NCI-H526 (cell line): ENCODE data around the gene TXNDC11.
"Not testable (repeated sequence)": the region's sequence is repeated elsewhere in the genome, so short reads cannot be mapped to it uniquely, and the experiment has no call there.

ENCODE experiments used
- DNase-seq, 2 experiments: peaks; one replicate each; lab custom pipeline; 2025; lab: John Stamatoyannopoulos, UW

Gene TXNDC11, protein sequence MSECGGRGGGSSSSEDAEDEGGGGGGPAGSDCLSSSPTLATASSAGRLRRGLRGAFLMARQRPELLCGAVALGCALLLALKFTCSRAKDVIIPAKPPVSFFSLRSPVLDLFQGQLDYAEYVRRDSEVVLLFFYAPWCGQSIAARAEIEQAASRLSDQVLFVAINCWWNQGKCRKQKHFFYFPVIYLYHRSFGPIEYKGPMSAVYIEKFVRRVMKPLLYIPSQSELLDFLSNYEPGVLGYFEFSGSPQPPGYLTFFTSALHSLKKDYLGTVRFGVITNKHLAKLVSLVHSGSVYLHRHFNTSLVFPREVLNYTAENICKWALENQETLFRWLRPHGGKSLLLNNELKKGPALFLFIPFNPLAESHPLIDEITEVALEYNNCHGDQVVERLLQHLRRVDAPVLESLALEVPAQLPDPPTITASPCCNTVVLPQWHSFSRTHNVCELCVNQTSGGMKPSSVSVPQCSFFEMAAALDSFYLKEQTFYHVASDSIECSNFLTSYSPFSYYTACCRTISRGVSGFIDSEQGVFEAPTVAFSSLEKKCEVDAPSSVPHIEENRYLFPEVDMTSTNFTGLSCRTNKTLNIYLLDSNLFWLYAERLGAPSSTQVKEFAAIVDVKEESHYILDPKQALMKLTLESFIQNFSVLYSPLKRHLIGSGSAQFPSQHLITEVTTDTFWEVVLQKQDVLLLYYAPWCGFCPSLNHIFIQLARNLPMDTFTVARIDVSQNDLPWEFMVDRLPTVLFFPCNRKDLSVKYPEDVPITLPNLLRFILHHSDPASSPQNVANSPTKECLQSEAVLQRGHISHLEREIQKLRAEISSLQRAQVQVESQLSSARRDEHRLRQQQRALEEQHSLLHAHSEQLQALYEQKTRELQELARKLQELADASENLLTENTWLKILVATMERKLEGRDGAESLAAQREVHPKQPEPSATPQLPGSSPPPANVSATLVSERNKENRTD

DNA sequence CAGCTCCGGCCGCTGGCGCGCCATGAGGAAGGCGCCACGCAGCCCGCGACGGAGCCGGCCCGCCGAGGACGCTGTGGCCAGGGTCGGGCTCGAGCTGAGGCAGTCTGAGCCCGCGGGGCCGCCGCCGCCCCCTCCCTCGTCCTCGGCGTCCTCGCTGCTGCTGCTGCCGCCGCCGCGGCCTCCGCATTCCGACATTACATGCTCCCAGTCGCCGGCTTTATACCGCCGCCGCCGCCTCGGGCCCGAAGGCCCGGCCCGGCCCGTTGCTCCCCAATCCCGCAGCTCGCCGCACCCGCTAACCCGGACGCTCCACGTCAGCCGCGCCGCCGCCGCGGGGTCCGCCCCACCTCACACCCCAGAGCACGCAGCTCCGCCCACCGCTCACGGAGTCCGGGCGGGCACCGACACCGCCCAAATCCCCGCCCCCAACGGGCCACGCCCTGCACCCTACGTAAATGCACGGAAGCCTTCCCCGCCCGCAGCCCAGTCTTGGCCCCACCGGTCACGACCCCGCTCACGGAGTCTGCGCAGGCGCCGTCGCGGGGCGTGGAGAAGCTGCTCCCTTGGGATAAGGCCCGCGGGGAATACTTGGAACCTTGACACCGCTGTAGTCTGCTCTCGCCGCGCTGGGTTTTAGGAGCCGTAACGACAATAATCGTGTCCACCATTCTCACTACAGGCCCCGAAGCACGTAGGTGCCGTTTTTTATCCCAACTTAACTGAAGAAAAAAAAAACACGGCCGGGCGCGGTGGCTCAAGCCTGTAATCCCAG, at the start of gene TXNDC11:
TXNDC11 (minus strand) TSS at position 322 of the 772 bp plus-strand sequence; CDS start at position 195, 127 bp downstream.
- peak; percentile 93 to 99 for DNase-seq

DNA sequence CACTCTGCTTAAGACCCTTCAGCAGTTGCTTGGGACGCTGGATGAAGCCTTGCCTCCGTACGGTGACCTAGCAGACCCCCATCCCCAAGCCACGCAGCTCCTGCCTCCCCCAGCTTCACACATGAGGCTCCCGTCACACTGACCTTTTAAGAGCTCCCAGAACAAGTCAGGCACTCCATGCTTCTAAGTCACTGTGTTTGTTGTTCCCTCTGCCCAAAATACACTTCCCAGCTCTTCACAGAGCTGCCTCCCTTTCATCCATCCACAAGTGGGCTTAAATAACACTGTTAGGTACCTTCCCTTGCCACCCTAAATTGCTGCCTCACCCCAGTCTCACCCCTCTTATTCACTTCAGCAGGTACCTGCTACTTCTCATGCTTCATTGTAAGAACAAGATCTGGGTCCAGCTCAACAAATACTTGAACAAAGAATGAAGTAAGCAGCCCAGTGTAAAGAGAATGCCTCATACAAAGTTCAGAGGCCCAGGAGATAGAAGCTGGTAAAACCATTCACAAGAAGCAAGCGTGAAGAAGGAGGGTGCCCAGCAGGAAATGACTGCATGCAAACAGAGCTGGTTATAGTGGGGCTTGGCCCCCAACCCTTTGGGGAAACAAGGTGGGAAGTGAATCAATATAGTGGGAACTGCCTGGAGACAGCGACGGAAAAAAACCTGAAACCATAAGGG, 48.6 kb upstream of the TXNDC11 start:
- no peak for DNase-seq

DNA sequence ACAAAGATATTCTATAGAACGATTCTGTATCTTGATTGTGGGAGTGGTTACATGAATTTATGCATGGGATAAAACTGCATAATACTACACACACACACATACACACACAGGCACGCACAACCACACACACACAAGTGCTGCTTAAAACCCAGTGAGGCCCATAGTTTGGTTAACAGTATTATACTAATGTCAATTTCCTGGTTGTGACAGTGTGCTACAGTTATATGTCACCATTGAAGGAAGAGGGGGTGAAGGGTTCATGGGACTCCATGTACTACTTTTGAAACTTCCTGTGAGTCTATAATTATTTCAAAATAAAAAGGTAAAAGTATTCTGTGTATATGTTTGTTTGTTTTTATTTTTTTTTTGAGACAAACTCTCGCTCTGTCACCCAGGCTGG, 46.3 kb upstream of the TXNDC11 start:
- DNase-seq, result no peak

DNA sequence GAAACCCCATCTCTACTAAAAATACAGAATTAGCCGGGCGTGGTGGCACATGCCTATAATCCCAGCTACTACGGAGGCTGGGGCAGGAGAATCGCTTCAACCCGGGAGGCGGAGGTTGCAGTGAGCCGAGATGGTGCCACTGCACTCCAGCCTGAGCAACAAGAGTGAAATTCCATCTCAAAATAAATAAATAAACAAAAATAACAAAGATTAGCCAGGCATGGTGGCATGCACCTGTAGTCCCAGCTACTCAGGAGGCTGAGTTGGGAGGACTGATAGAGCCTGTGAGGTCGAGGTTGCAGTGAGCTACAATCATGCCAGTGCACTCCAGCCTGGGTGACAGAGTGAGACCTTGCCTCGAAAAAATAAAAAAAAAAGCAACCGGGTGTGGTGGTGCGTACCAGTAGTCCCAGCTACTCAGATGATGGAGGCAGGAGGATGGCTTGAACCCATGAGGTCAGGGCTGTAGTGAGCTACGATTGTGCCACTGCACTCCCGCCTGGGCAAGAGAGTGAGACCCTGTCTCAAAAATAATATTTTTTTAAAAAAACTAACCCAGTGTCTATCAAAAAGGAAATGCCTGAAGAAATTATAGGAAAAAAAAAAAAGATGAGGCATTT, 42.4 kb upstream of the TXNDC11 start:
- not testable (repeated sequence) for DNase-seq

DNA sequence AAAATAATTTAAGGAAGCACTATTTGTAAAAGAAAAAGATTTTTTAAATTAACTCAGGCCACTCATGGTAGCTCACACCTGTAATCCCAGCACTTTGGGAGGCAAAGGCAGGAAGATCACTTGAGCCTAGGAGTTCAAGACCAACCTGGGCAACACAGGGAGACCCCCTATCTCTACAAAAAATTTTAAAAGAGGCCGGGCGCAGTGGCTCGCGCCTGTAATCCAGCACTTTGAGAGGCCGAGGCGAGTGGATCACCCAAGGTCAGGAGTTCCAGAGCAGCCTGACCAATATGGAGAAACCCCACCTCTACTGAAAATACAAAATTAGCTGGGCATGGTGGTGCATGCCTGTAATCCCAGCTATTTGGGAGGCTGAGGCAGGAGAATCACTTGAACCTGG, 41.7 kb upstream of the TXNDC11 start:
- DNase-seq, result not testable (repeated sequence)

DNA sequence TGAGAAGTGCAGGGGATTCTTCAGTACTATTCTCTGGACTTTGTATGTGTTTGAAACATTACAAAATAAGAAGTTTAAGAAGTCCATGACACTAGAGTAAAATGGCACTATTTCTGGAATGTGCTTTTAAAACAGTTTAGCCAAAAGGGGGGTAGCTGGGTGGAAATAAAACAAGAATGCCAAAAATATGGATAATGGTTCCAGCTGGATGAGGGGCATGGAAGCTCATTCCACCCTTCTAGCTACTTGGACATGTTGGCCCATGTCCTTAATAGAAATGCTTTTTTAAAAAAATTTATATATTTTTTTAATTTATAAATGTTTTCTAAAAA, 41.3 kb upstream of the TXNDC11 start:
- no peak for DNase-seq

DNA sequence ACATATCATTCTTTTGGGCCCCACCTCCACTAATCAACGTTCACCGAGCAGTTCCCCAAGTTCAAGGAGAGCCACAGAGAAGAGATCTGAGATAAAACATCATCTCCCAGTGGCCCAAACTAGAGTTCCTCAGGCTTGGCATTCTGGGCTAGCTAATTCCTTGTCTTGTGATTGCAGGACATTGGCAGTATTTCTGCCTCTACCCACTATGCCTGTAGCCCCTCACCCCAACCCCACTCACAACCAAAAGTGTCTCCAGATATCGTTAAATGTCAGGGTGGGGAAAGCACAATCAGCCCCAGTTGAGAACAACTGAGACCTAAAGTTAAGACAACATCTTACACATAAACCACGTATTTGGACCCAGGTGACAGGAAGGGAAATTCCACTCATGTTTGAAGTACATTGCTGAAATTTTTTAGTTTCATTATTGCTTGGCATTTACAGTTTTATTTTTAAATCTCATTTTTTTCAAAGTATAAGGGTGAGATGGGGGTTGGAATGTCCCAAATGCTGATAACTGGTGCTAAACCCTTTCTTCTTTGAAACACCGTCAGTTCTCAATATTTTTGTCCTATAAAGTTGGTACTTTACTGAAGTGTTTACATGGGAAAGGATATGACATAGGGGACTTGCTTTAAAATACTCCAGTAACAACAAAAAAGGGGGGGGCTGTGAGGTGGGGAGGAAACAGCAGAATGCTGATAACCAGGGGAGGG, 40.8 kb upstream of the TXNDC11 start:
- DNase-seq, result no peak

DNA sequence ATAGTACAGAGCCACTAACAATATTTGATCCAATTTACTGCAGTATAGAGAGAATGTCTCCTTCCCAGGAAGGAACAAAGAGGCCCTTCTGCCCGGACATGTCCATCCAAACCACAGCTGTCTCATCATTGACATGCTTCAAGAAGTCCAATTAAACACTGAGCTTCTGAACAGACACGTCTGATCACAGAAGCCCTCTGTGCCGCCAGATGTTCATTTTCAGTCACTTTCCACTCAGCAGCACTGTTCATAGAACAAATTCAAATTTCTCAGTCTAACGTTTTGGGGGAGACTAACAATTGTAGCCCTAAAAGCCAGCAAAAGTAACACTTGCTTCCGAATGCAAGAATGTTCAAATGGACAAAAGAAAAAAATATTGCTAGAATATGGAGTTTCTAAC, 39.1 kb upstream of the TXNDC11 start:
- peak; percentile 69 to 71 for DNase-seq

DNA sequence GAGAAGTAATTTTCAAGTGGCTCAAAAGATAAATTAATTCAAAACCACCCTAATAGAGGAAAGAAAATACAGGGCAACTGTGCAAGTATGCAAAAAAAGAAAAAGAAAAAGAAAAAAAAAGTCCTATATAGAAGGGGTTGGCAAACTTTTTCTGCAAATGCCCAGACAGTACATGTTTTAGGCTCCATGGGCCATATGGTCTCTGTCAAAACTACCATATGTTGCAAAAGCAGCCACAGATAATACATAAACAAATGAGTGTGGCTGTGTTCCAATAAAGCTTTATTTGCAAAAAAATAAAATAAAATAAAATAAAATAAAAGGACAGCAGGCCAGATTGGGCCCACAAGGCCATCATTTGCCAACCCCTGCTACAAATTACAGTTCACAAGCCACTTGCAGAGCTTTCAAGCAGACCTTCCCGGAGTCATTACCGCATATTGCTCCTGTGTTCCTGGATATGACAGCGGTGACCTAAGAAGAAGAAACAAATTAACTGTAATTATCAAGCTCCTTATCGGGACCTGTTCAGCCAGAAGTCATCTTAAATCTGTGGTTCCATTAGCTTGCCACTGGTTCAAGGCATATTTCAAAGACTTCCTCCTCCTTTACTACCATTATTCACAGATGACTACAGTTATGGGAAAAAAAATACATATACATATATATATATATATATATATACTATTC, 38.5 kb upstream of the TXNDC11 start:
- no peak for DNase-seq

DNA sequence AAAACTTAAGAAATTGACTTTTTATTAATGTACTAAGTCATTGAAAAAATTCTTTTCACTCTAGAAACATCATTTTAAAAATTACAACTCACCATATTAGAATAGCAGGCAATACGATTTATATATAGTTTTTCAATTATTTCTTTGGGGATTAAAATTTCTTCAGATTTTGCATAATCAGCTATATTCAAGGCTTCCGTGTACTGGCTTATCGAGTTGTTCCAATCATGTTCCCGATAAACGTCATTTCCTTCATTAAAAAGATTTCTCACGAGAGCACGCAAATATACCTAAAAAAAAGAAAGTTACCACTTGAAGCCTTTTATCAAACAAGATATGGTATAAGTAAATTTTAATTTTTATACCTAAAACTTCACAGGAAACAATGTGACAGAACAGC, 36.4 kb upstream of the TXNDC11 start:
- no peak for DNase-seq

DNA sequence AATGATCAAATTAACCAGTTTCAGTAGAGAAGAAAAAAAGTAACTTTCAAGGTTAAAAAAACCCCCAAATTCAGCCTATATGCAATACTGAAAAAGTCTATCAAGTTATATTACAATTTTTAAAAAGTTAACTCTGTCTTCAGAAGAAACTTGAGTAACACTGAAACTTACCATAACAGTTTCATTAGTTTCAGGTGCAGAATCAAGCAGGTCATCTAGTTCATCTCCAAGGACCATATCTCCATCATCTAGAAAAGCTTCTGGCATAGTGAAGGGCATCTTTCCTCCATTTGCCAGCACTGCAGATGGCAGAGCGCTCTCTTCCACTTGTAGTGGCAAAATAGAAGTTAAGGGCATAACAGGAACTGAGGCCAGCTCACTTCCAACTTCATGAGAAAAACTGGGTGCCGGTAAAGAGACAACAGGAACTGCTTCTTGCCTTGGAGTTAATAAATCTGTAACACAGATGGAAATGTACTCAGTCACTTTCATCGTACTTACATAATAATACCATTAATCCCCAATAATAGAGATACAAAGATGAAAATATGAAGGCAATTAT, 31.5 kb upstream of the TXNDC11 start:
- no peak for DNase-seq

DNA sequence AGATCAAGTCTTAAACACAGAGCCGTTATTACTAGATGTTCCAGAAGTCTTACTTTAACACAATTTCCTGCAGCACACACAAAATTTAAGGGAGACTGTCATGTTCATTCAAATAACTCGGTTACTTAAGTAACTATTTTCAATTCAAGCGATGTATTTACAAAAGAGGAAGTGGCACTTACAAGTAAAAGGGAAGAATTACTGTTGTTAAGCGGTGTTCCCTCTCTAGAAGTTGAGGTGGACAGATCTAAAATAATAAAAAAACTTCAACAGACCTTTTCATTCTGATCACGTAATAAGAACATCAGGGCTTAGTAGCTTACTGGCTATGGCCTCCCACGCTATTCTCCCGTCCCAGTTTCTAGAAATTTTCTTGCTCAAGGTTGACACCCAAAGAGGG, 26.2 kb upstream of the TXNDC11 start:
- no peak for DNase-seq

DNA sequence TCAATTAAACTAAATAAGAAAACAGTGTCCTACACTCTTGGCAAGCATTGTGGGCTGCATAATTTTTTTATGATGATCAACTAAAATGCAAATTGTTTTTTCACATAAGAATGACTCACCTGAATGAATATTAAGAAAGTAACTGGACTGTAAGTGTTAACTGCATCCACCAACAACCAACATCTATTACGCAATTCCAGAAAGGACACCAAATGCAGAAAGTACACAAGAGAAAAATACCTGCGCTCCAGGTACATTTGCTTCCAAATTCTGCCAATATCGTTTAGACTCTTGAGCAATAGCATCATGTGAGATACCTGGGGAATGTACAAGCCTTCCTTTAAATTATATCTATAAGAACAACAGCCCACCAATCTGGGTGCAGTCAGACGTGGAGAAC, 19.8 kb upstream of the TXNDC11 start:
- no peak for DNase-seq

DNA sequence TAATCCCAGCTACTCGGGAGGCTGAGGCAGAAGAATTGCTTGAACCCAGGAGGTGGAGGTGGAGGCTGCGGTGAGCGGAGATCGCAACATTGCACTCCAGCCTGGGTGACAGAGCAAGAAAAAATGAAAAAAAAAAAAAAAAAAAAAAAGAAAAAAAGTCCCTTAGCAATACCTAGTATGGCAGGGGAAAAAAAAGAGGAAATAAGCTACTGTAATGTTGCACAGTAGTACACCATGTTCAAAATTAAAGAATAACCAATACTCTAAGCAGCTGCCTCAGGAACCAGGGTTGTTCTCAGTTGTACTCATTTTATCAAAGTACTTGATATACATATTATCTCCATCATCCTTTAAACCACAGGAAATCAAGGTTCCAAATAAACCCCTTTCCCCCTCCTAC, 17.3 kb upstream of the TXNDC11 start:
- DNase-seq, result no peak

DNA sequence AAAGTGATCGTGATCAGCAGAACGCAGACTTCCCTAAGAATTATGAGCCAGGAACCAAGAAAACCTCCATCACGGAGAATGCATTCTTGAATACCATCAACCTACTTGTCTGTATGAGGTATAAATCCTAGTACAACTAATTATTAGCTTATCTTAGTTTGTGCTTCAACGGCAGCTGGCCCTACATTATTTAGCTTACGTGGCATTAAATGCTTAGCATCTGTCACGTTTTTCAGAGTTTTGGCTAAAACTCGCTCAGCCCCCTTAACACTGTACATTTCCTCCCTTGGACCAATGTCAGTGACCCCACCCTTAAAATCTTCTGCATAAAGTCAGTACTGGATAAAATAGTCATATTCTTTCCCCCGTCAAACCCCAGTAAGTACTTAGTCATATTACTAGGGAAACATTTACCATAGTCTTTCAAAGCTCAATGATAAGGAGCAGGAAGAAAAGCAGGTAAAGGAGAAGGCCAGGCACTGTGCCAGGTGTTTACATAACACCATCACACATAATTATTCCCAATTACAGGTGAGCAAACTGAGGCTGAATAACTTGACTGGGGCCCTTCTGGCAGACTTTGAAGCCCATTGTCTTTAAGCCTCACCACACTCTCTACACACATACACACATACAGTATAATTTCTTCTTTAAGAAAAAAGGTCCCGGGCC, 16.6 kb upstream of the TXNDC11 start:
- no peak for DNase-seq

DNA sequence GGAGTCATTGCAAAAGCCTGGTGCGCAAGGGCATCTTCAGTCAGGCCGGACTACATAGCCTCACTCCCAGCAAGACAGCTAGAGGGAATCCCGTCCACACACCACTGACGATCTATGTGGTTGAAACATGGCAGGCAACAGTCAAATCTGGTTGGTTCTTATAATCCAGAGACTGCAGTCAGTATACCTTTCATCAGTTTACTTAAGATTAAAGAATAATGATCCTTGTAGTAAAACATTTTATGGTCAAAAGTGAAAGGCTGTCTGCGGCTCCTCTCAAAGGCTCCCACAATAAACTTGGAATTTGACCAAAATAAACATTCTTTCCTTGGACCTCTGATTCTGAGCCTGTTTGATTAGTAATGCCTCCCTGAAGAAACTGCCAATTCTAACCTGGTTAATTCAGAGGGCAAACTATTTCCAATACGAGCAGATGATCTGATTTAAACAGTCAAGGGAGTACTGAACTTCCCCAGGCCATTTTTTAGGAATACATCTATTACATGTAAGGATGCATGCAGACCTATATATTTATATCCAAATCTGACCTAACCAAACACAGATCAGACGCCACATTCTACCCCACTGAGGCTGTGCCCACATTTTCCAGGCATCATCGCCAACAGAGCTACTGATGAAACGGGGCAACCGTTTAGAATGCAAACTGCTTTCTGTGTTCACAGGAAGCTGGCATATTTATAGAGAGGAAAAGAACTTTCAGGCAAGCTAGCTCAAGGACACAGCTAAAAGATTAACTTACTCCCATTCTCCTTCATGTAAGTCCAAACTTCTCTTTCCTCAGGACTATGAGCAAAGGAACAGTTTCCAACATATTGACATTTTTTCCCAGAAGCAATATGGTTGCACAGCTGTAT, 15.3 kb upstream of the TXNDC11 start:
- no peak for DNase-seq

DNA sequence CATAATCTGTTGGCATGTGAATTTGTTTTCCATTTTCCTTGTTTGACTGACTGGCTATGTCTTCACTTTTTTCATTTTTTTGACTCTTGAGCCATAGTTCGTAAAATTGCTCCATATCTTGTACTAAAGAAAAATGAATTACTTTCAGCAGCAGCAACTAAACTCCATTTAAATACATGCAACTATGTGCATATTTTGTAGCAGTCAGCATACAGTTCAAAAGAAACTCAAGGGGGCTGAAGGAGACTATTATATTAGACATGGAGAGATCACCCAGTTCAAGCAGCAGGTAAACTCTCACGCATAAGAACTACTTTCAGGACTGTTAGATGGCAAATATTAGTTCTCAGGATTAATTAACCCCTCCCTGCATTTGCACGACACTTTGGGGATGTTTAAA, 13.6 kb upstream of the TXNDC11 start:
- DNase-seq, result no peak
